Ishikawa (cell line): ENCODE measurements around the gene APOA4.

ENCODE experiments used
- CEBPB ChIP-seq: IDR thresholded peaks from 2 replicates; pipeline ENCODE4 v1.6.1; 2012
- CREB1 ChIP-seq: IDR thresholded peaks from 2 replicates; pipeline ENCODE4 v1.6.1; 2012; ENCODE audit warnings: low read depth
- EGR1 ChIP-seq: IDR thresholded peaks from 2 replicates; pipeline ENCODE4 v1.6.1; 2012
- EP300 ChIP-seq: IDR thresholded peaks from 2 replicates; pipeline ENCODE4 v1.6.1; 2012; ENCODE audit warnings: borderline replicate concordance
- RAD21 ChIP-seq: IDR thresholded peaks from 2 replicates; pipeline ENCODE4 v1.6.1; 2012; ENCODE audit warnings: low read depth
- TAF1 ChIP-seq: IDR thresholded peaks from 2 replicates; pipeline ENCODE4 v1.6.1; 2012; ENCODE audit warnings: low read depth, mild to moderate bottlenecking
- YY1 ChIP-seq: IDR thresholded peaks from 2 replicates; pipeline ENCODE4 v1.6.1; 2012; ENCODE audit warnings: low read depth
- TF ChIP-seq, protein P1 (sequence below): IDR thresholded peaks from 2 replicates; pipeline ENCODE4 v1.6.1; 2012; ENCODE audit warnings: low read depth, mild to moderate bottlenecking
- TF ChIP-seq, protein P2 (sequence below): IDR thresholded peaks from 2 replicates; pipeline ENCODE4 v1.6.1; 2012

DNA sequence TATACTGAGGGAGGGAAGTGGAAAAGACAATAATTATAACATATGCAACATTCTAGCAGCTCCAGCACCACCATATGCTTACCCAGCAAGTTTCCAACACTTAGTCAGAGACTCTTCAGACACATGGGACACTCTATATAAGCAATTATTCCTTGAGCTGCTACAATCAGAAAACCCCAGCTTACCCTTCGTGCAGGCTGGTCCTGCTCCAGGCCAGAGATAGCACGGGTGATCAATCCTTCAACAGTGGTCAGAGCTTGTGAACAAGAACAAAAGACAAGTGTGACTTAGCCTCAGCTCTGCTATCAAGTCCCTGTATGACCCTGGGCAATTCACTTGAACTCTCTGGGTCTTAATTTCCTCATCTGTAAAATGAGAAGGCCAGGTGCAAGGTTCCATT lies 36.8 kb downstream of the APOA4 start:
- TF ChIP-seq CEBPB (no peak), CREB1 (no peak), EP300 (no peak), EGR1 (no peak), RAD21 (no peak), TAF1 (no peak), YY1 (no peak)
- TF ChIP-seq, protein P1, sequence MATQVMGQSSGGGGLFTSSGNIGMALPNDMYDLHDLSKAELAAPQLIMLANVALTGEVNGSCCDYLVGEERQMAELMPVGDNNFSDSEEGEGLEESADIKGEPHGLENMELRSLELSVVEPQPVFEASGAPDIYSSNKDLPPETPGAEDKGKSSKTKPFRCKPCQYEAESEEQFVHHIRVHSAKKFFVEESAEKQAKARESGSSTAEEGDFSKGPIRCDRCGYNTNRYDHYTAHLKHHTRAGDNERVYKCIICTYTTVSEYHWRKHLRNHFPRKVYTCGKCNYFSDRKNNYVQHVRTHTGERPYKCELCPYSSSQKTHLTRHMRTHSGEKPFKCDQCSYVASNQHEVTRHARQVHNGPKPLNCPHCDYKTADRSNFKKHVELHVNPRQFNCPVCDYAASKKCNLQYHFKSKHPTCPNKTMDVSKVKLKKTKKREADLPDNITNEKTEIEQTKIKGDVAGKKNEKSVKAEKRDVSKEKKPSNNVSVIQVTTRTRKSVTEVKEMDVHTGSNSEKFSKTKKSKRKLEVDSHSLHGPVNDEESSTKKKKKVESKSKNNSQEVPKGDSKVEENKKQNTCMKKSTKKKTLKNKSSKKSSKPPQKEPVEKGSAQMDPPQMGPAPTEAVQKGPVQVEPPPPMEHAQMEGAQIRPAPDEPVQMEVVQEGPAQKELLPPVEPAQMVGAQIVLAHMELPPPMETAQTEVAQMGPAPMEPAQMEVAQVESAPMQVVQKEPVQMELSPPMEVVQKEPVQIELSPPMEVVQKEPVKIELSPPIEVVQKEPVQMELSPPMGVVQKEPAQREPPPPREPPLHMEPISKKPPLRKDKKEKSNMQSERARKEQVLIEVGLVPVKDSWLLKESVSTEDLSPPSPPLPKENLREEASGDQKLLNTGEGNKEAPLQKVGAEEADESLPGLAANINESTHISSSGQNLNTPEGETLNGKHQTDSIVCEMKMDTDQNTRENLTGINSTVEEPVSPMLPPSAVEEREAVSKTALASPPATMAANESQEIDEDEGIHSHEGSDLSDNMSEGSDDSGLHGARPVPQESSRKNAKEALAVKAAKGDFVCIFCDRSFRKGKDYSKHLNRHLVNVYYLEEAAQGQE = no peak
- TF ChIP-seq, protein P2, sequence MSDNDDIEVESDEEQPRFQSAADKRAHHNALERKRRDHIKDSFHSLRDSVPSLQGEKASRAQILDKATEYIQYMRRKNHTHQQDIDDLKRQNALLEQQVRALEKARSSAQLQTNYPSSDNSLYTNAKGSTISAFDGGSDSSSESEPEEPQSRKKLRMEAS = no peak
